GM12874 (cell line): Measurements from ENCODE around the gene TSPAN16.

Experiments
- CTCF ChIP-seq: IDR thresholded peaks from 2 replicates; pipeline ENCODE4 v1.5.1; 2011; ENCODE audit warnings: low read depth, mild to moderate bottlenecking, control low read depth, low read length, moderate library complexity; ENCODE audit not compliant: insufficient read depth

TSPAN16 gene

GRCh38 chr19:11263726-11264125, 32.2 kb upstream of the TSPAN16 start:
- no peak for TF ChIP-seq CTCF

- no peak for TF ChIP-seq CTCF
Observed at GRCh38 chr19:11264452-11265176, 31.3 kb upstream of the TSPAN16 start.

GRCh38 chr19:11265177-11265784, 30.7 kb upstream of the TSPAN16 start:
- no peak for TF ChIP-seq CTCF

- no peak for TF ChIP-seq CTCF
Observed at GRCh38 chr19:11265785-11266236, 30.1 kb upstream of the TSPAN16 start.

- TF ChIP-seq CTCF: no peak
Observed at GRCh38 chr19:11267316-11268085, 28.5 kb upstream of the TSPAN16 start.

GRCh38 chr19:11268783-11269267, 27.1 kb upstream of the TSPAN16 start:
- TF ChIP-seq CTCF: no peak

GRCh38 chr19:11269408-11269807, 26.6 kb upstream of the TSPAN16 start:
- no peak for TF ChIP-seq CTCF
